ENCODE measurements around the gene FLT3LG. TPM values are rescaled to one million over a fixed set of nuclear protein-coding genes. Genes with fewer than 3 reads are reported as not detected.

The FLT3LG gene, protein sequence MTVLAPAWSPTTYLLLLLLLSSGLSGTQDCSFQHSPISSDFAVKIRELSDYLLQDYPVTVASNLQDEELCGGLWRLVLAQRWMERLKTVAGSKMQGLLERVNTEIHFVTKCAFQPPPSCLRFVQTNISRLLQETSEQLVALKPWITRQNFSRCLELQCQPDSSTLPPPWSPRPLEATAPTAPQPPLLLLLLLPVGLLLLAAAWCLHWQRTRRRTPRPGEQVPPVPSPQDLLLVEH
- total RNA-seq, result 10.1 TPM

- H3K4me3 ChIP-seq, result peak within 1 kb of the TSS; percentile 75 to 77
- H3K36me3 ChIP-seq, result no peaks in the 10 kb centered on the region
- peak within 1 kb of the TSS; percentile 91 for H3K27ac ChIP-seq
- no peaks in the 10 kb centered on the region for H3K27me3 ChIP-seq
- intact Hi-C loops (cut with DNase I), result no loop called here
- H3K4me1 ChIP-seq, result peaks cover 30% of the 10 kb centered on the region
- DNase-seq (ENCODE audit: extremely low spot score in 2 of 2), result no peak
- TF ChIP-seq CTCF (IDR thresholded peaks at IDR 0.05) (peak; percentile 98 to 100 (median 99)), POLR2AphosphoS5 (IDR thresholded peaks at IDR 0.05; ENCODE audit: insufficient read depth in 1 of 2, low read depth in 1 of 2) (peak; percentile 70 to 81), POLR2A (IDR thresholded peaks at IDR 0.05) (peak in 1 of 2 donors; percentile 32)
- H3K9me3 ChIP-seq, result no peaks in the 10 kb centered on the region
These were observed at the start of gene FLT3LG for GRCh38 chr19:49473868-49474541. FLT3LG (plus strand) TSS chr19:49474215; CDS start chr19:49474640, 425 bp downstream.

DNA sequence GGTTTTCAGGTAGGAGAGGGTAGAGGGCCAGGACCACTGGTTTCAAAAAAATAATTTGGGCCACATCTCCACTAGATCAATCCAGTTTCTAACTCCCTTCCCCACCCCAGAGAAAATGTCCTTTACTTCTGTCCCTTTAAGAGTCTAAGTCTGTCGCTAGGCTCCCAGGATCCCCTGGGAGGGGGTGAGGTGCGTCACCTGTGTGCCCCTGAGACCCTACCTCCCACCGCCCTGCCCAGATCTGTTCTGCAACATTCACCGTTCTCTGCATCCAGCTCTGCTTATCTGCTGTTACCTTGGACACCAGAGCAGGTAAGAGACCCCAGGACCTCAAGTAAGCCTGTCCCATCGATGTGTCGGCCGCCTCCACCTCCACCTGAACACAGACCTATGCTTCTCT is 48.8 kb upstream of the FLT3LG start, which contains the start of gene GFY:
GFY (plus strand) TSS at position 211 of the 400 bp plus-strand sequence. CDS start 1,043 bp downstream, outside the sequence.
- Histone ChIP-seq H3K27ac (no peak within 1 kb of the TSS), H3K36me3 (no peaks in the 10 kb centered on the region), H3K4me1 (peaks cover 40% of the 10 kb centered on the region), H3K27me3 (peaks cover 40% of the 10 kb centered on the region), H3K4me3 (no peak within 1 kb of the TSS), H3K9me3 (no peaks in the 10 kb centered on the region)
- no peak for DNase-seq (ENCODE audit: extremely low spot score in 2 of 2)
- TF ChIP-seq POLR2A (IDR thresholded peaks at IDR 0.05), result no peak
- TF ChIP-seq POLR2AphosphoS5 (IDR thresholded peaks at IDR 0.05; ENCODE audit: insufficient read depth in 1 of 2, low read depth in 1 of 2), result no peak
- no peak for TF ChIP-seq CTCF (IDR thresholded peaks at IDR 0.05)
- intact Hi-C loops (cut with DNase I), result no loop called here

DNA sequence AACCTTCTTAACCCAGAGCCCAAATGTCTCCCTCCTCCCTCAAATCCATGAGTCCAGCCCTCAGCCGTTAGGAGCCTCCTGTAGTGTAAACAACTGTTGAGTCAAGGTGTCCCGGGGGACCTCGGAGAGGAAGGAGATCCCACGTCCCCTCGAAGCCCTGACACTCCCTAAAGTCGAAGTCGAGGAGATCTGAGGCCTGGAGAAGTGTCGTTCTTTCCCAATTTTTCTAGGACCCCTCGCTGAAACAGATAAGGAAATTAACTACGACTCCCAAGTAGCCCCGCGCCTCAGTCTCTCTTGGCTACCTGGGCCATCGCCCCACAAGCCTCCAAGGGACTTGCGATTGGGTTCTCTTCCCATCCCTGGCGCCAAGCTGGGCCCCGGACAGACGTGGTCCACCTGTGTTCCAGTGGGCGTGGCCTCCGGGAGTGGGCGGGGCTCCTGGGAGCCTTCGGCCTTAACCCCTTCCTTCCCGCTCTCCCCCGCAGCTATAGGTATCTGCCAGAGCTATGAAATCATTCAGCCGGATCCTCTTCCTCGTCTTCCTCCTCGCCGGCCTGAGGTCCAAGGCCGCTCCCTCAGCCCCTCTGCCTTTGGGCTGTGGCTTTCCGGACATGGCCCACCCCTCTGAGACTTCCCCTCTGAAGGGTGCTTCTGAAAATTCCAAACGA is 48.0 kb upstream of the FLT3LG start:
- intact Hi-C loops (cut with DNase I), result no loop called here
- no peak overlapping the region for H3K4me3 ChIP-seq
- H3K9me3 ChIP-seq, result no peaks in the 10 kb centered on the region
- H3K4me1 ChIP-seq, result peaks cover 36% of the 10 kb centered on the region
- H3K27ac ChIP-seq, result no peak overlapping the region
- H3K36me3 ChIP-seq, result no peaks in the 10 kb centered on the region
- peaks cover 39% of the 10 kb centered on the region for H3K27me3 ChIP-seq
- TF ChIP-seq POLR2A (IDR thresholded peaks at IDR 0.05) (no peak), CTCF (IDR thresholded peaks at IDR 0.05) (no peak), POLR2AphosphoS5 (IDR thresholded peaks at IDR 0.05; ENCODE audit: insufficient read depth in 1 of 2, low read depth in 1 of 2) (no peak)
- no peak for DNase-seq (ENCODE audit: extremely low spot score in 2 of 2)

DNA sequence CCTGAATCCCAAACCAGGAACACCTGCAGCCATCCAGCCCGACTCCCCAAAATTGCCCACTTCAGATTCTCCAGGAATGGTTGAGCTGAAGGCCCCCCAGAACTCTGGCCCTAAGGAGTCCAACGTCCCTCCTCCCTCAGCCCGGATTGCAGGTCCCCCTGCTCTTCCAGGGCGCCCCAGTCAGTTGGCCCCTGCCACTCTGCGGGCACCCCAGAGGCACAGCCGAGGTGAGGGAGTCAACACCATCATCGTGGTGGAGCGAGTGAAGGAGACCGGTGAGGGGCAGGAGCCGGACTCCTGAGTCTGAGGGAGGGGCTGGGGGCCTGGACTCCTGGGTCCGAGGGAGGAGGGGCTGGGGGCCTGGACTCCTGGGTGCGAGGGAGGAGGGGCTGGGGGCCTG is 46.7 kb upstream of the FLT3LG start:
- Histone ChIP-seq H3K27ac (no peak overlapping the region), H3K4me1 (peaks cover 27% of the 10 kb centered on the region), H3K9me3 (no peaks in the 10 kb centered on the region), H3K27me3 (peaks cover 35% of the 10 kb centered on the region), H3K4me3 (no peak overlapping the region), H3K36me3 (no peaks in the 10 kb centered on the region)
- TF ChIP-seq CTCF (IDR thresholded peaks at IDR 0.05) (no peak), POLR2A (IDR thresholded peaks at IDR 0.05) (no peak), POLR2AphosphoS5 (IDR thresholded peaks at IDR 0.05; ENCODE audit: insufficient read depth in 1 of 2, low read depth in 1 of 2) (no peak)
- intact Hi-C loops (cut with DNase I), result no loop called here
- DNase-seq (ENCODE audit: extremely low spot score in 2 of 2), result no peak

Data from vagina (tissue), 2 donors.